CD4-positive, alpha-beta T cell treated with Interleukin-1 beta for 1 hour (primary cell): ENCODE measurements around the gene LRP1.

ENCODE experiments used
- DNase-seq, 2 donors: peaks; one replicate each; pipeline ENCODE4 v3.0.0-alpha.2; 2020 to 2022

LRP1 gene

GRCh38 chr12:57177354-57177753 is 49.1 kb downstream of the LRP1 start:
- DNase-seq, result no peak

DNA sequence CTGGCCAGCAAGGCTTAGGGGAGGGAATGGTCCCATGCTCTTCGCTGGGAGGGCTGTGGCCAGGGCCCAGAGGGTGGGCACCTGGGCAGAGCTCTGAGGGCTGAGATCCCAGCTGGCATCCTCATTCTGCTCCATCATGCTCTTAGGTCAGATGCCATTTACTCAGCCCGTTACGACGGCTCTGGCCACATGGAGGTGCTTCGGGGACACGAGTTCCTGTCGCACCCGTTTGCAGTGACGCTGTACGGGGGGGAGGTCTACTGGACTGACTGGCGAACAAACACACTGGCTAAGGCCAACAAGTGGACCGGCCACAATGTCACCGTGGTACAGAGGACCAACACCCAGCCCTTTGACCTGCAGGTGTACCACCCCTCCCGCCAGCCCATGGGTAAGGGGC is 49.9 kb downstream of the LRP1 start:
- DNase-seq, result no peak

DNA sequence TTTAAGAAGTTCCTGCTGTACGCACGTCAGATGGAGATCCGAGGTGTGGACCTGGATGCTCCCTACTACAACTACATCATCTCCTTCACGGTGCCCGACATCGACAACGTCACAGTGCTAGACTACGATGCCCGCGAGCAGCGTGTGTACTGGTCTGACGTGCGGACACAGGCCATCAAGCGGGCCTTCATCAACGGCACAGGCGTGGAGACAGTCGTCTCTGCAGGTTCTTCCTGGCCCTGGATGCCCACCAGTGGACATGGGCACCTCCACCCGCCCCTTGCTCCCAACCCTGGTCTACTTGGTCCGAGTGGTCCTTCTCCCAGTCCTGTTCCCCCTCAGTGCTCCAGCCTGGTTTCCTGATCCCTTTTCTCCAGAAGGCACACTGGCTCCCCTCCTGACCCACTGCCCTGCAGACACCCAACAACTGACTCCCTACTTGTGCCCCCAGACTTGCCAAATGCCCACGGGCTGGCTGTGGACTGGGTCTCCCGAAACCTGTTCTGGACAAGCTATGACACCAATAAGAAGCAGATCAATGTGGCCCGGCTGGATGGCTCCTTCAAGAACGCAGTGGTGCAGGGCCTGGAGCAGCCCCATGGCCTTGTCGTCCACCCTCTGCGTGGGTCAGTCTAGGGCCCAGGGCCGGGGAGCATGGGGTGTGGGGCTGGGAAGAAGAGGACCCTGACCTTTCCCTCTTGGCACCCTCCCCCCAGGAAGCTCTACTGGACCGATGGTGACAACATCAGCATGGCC is 51.2 kb downstream of the LRP1 start:
- no peak for DNase-seq

GRCh38 chr12:57180321-57180989 is 52.2 kb downstream of the LRP1 start:
- no peak for DNase-seq

DNA sequence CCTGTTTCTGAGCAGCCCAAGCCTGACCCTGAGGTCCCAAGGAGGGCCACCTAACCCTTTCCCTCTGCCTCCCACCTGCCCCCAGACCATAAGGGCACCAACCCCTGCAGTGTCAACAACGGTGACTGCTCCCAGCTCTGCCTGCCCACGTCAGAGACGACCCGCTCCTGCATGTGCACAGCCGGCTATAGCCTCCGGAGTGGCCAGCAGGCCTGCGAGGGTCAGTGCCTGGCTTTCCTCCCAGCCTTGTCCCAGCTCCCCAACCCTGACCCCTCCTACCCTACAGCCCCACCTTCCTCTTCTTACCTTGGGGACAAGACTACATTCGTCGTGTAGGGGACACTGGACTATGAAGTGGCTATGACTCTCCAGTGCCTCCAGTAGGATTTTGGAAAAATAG is 52.8 kb downstream of the LRP1 start:
- no peak for DNase-seq

- DNase-seq, result no peak
Observed at GRCh38 chr12:57181561-57182155, 53.4 kb downstream of the LRP1 start.

DNA sequence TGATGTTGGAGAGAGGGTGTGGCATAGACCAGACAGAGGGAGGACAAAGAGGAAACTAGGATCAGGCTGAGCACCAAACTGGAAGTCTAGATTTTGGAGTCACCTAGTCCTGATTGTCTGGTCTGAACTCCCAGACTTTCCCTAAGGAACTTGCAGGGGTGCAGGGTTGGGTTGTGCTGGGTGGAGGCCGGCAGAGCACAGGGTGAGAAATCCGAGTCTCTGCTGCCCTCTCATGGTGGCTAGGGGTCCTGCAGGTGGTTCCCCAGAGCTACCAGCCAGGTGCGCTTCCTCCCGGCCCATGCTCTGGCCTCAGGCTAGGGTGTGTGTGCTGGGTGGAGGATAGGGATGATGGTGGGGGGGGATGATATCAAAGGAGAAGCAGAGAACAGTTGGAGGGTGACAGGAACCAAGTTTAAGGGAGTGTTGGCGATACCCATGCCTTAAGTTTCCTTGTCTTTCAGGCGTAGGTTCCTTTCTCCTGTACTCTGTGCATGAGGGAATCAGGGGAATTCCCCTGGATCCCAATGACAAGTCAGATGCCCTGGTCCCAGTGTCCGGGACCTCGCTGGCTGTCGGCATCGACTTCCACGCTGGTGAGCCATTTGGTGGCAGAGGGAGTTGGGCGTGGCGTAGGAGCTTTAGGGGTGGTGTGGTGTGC is 54.8 kb downstream of the LRP1 start:
- DNase-seq, result peak; percentile 75 to 78

- DNase-seq, result no peak
Observed at GRCh38 chr12:57183939-57184725, 55.8 kb downstream of the LRP1 start.

DNA sequence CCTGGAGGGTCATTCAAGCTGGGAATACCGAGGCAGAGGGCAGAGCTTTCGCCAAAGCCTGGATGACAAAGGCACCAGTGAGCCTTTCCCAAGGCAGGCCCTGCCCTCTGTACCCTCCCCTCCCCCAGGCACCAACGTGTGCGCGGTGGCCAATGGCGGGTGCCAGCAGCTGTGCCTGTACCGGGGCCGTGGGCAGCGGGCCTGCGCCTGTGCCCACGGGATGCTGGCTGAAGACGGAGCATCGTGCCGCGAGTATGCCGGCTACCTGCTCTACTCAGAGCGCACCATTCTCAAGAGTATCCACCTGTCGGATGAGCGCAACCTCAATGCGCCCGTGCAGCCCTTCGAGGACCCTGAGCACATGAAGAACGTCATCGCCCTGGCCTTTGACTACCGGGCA is 57.1 kb downstream of the LRP1 start:
- no peak for DNase-seq

DNA sequence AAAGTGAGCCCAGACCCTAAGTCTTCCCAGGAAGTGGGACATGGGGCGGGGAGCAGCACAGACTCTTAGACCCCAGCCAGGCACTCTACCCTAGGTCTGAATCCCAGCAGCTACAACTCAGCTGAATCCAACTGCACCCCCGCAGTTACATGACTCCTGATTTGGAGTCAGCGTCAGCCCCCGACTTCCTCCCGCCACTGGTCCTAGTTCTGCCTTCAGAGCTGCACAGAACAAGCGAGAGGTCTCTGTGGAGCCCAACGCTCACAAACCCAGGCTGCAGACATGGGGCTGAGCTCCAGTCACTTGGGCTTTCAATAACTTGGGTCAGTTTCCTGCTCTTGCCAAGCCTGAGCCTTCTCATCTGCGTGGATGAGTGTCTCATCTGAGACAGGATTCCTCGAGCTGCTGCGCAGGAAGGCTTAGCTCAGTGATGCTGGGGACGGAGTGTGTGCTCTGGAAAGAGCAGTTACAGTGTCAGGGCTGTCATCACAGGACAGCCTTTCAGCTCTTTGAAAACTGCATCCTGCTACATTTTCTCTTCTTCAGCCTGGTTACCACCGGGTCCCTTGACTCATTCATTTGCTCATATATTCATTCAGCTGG is 57.7 kb downstream of the LRP1 start:
- no peak for DNase-seq

DNA sequence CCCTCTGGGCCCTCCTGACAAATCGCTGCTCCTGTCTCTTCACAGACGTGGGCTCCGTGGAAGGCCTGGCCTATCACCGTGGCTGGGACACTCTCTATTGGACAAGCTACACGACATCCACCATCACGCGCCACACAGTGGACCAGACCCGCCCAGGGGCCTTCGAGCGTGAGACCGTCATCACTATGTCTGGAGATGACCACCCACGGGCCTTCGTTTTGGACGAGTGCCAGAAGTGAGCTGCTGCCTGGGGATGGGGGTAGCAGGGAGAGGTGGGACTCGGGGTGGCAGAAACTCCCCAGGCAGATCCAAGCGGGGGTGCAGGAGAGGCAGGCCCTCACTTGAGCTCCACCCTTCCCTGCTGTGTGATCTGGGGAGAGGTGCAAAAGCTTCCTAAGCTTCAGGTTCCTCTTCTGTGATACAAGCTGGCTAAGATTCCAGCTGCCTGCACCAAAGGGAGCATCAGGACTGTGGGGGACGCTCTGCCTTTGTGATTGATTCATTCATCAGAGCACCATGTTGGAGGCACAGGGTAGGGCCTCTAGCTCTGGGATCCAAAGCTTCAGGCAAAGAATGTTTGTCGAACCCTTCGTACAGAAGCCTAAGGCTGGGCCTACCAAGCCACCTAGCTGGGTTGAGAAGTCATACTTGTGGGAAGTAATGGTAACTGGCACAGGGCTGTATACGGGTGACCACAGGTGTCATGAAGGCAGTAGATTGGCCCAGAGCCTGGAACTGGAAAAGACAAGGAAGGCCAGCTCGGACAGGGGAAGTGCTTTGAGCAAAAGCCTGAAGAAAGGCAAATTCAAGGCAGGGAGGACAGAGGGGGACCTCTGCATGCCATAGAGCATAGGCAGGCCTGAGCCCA is 59.2 kb downstream of the LRP1 start:
- DNase-seq, result no peak

DNA sequence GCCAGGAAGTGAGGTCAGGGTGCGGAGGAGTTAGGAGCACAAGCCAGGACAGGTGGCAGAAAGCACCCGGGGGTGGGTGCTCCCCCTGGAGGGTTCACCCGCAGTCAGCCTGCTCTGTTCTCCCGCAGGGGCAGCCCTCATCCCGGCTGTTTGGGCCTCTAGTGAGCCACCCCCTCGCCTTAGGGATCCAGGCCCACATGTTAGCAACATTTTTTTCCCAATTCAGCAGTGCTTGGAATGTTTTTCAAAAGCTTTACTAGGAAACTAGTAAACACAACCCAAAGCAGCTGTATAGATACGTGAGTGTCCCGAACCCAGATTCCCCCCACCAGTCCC is 59.8 kb downstream of the LRP1 start:
- no peak for DNase-seq

- DNase-seq, result no peak
Observed at GRCh38 chr12:57190037-57190436, 61.8 kb downstream of the LRP1 start.

GRCh38 chr12:57190821-57191220 is 62.5 kb downstream of the LRP1 start:
- no peak for DNase-seq

DNA sequence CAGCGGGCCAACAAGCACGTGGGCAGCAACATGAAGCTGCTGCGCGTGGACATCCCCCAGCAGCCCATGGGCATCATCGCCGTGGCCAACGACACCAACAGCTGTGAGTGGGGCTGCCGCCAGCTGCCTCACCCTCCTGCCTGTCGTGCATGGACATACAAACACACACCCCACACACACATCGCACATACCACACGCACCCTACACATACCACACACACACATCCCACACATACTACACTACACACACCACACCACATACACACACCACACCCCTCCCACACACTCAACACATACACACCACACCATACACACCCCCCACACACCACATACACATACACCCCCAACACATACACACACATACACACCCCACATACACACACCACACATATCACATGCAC is 63.1 kb downstream of the LRP1 start:
- no peak for DNase-seq

GRCh38 chr12:57192920-57193319 is 64.6 kb downstream of the LRP1 start:
- no peak for DNase-seq

GRCh38 chr12:57193706-57194245 is 65.5 kb downstream of the LRP1 start:
- DNase-seq, result no peak

DNA sequence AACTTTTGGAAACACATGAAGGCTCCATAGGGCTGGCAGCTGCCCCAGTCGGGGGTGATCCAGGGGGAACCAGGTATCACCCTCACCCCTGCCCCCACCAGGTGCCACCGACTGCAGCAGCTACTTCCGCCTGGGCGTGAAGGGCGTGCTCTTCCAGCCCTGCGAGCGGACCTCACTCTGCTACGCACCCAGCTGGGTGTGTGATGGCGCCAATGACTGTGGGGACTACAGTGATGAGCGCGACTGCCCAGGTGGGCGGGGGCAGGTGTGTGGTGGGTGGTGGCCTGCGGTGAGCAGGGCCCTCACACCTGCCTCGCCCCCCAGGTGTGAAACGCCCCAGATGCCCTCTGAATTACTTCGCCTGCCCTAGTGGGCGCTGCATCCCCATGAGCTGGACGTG is 66.0 kb downstream of the LRP1 start:
- no peak for DNase-seq

DNA sequence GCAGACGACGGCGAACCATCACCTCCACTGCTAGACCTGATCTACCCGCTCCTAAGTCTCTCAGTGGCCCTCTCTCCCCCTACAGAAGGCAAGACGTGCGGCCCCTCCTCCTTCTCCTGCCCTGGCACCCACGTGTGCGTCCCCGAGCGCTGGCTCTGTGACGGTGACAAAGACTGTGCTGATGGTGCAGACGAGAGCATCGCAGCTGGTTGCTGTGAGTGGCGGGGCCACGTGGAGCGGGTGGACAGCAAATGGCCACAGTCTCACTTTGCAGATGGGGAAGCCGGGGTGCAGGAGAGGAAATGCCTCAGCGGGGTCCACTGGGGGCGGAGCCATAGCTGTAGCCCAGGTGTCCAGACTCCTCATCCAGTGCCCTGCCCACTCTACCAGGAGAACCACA is 66.9 kb downstream of the LRP1 start:
- no peak for DNase-seq

- no peak for DNase-seq
Observed at GRCh38 chr12:57195611-57196371, 67.5 kb downstream of the LRP1 start.

- no peak for DNase-seq
Observed at GRCh38 chr12:57196439-57196838, 68.2 kb downstream of the LRP1 start.
